Spinal cord (tissue), 10 donors: ENCODE measurements around the gene WASF2. TPM values are rescaled to one million over a fixed set of nuclear protein-coding genes. Genes with fewer than 3 reads are reported as not detected.

Source experiments
- DNase-seq, 6 donors: peaks; one replicate each; pipeline versions ENCODE4 v3.0.0 to v3.0.0-alpha.2; 2013 to 2015; ENCODE audit warnings: low spot score in 6 of 6, low read depth in 4 of 6
- H3K27ac ChIP-seq: one replicate; pipeline ENCODE4 v1.5.1; 2013; ENCODE audit warnings: low read depth, low read length, control low read depth
- H3K27me3 ChIP-seq: one replicate; pipeline ENCODE4 v1.6.1; 2013; ENCODE audit warnings: low read length; ENCODE audit not compliant: control insufficient read depth, insufficient read depth
- H3K36me3 ChIP-seq: one replicate; pipeline ENCODE4 v1.6.1; 2013; ENCODE audit warnings: low read length; ENCODE audit not compliant: control insufficient read depth, insufficient read depth
- H3K4me1 ChIP-seq: one replicate; pipeline ENCODE4 v1.6.1; 2013; ENCODE audit warnings: low read length; ENCODE audit not compliant: control insufficient read depth, insufficient read depth
- H3K4me3 ChIP-seq: one replicate; pipeline ENCODE4 v1.5.1; 2013; ENCODE audit warnings: low read depth, low read length, control low read depth
- H3K9me3 ChIP-seq: one replicate; pipeline ENCODE4 v1.6.1; 2013; ENCODE audit warnings: low read length; ENCODE audit not compliant: control insufficient read depth, insufficient read depth
- WGBS: methylation state at CpG from one replicate; pipeline ENCODE4 v1.1.5; 2013; ENCODE audit warnings: missing lambda C conversion rate; ENCODE audit not compliant: insufficient coverage; 5-methylcytosine and 5-hydroxymethylcytosine counted together
- polyA plus RNA-seq, 2 donors: library from polyadenylated mRNA; unstranded; fragments of 120-200 nt; gene quantifications; one replicate each; pipeline ENCODE4 v1.2.1, GENCODE V29; 2013; ENCODE audit not compliant: insufficient read length in 2 of 2
- total RNA-seq, 2 donors: library from RNA; depleted of rRNA in 1 of 2; stranded (reverse); fragments of 120-200 nt in 1 of 2; fragments of >200 nt in 1 of 2; gene quantifications; one replicate each; pipeline versions ENCODE4 v1.2.3 to v1.2.4, GENCODE V29; 2013 to 2014
- donor health status: healthy.

WASF2 gene
- total and polyA plus RNA-seq, 4 donors: 24.3 to 76.3 (median 54.3) TPM

DNA sequence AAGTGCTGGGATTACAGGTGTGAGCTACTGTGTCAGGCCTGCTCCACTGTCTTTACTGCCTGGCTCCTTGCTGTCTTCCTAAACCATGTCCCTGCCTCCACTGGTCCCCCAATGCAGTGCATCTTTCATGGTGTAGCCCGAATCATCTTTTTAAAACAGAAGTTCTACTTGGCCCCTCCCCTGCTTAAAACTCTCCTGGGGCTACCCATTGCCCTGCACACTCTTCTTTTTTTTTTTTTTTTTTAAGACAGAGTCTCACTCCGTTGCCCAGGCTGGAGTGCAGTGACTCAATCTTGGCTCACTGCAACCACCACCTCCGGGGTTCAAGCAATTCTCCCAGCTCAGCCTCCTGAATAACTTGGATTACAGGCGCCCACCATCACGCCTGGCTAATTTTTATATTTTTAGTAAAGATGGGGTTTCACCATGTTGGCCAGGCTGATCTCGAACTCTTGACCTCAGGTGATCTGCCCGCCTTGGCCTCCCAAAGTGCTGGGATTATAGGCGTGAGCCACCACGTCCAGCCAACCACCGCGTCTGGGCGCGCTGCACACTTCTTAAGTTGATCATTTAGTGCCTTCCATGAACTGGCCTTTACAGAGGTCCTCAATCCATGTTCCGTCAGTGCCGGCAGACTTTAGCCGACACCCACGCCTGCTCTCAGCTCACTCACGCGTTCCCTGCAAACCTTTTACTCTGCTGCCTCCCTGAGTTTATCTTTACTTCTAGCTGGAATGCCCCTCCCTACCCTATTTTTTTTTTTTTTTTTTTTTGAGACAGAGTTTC is 117.8 kb downstream of the WASF2 start:
- no peak overlapping the region for H3K27ac ChIP-seq
- no peaks in the 10 kb centered on the region for H3K9me3 ChIP-seq
- H3K36me3 ChIP-seq: no peaks in the 10 kb centered on the region
- peaks cover 6% of the 10 kb centered on the region for H3K27me3 ChIP-seq
- no peak for DNase-seq
- no peak overlapping the region for H3K4me3 ChIP-seq
- 90% methylated on average over 13 of the region's 19 CpGs for WGBS
- peaks cover 1% of the 10 kb centered on the region for H3K4me1 ChIP-seq

DNA sequence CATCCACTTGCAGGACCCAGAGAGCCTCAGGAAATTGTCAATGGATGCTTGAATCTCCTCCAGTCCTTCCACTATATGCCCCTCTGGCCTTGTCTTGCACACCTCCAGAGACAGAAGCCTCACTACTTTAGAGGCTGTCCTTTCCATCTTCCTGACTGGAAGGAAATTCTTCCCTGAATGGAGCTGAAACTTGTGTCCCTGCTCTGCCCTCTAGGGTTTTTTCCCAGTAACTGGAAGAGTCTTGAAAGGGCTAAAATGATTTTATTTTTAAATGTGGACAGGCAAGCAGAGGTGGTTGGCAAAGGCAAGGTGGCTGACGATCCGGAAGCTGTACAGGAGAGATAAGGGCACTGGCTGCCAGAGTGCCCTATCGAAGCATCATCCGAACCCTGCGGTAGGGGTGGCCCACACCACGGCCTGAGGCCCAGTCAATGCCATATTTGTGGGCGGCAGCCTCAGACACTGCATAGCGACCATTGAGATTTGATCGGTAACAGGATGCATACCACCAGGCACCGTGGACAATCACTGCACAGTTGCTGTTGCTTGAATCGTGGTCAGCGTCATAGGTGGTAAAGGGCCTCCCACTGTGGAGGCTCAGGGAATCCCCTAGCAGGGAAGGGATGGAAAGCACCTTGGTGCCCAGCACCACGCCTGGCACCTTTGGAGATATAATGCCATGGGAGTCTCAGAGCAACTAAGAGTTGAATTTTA is 120.9 kb downstream of the WASF2 start:
- Histone ChIP-seq H3K4me1 (peaks cover 25% of the 10 kb centered on the region), H3K4me3 (no peak overlapping the region), H3K36me3 (peaks cover 2% of the 10 kb centered on the region), H3K9me3 (no peaks in the 10 kb centered on the region), H3K27ac (no peak overlapping the region), H3K27me3 (peaks cover 13% of the 10 kb centered on the region)
- no peak for DNase-seq
- 76% methylated on average over 13 of the region's 13 CpGs for WGBS

DNA sequence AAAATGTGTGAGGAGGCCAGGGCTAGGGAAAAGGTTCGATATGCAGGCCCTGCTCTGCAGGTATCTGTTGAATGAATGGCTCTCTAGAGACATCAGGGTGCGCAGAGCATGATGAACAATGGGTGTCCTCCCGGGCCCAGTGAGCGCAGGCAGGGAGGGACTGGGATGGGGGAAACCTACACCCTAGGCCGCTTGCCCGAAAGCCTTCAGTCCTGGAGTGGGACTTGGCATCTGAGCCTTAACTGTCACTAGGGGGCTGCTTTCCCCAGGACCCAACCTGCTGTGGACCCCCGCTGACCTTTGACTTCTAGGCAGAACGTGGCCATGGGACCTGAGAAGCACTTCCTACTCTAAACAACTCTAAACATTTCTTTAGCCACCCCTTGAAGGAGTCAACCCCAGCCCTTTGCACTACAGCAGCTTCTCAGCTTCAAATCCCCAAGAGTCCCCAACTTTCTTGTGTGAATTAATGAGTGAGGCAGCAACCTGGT is 122.8 kb downstream of the WASF2 start:
- Histone ChIP-seq H3K27ac (peak overlapping the region; percentile 92), H3K4me3 (peak overlapping the region; percentile 61), H3K9me3 (no peaks in the 10 kb centered on the region), H3K4me1 (peaks cover 25% of the 10 kb centered on the region), H3K27me3 (peaks cover 13% of the 10 kb centered on the region), H3K36me3 (peaks cover 5% of the 10 kb centered on the region)
- 35% methylated on average over 8 of the region's 8 CpGs for WGBS
- DNase-seq: no peak

DNA sequence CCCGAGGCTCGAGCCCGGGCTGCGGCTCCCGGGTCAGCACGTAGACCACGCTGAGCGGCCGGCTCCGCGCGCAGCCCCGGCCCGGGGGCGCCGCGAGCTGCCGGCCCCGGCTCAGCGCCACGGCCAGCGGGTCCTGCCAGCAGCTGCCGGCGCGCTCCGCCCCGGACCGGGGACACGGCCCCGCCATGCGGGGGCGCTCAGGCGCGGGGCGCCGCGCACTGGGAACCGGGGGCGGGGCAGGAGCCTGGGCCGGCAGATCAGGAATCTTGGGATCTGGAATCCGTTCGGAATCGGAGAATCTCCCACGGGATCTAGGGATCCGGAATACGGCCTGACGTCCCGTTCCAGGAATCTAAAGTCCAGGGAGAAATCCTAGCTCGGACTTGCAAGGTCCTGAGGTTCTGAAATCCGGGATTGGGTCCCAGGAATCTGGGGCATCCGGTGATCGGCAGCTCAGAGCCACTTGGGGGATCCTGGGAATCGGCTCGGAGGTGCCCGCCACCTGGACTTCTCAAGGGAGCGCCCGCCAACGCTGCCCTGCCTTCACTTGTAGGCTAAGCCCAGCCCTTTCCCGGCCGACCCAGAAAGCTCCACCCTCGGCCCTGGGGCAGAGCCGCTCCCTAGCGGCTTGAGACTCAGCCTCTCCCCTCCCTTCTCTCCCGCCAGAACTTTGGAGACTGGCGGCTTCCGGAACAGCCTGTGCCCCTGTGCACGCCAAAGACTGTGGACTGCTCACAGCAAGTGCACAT is 123.4 kb downstream of the WASF2 start, which contains the start of gene MAP3K6:
Gene MAP3K6, minus strand, starts transcription at position 551 of the 749 bp plus-strand sequence. Its CDS starts 364 bp downstream, at position 187.
- Histone ChIP-seq H3K4me3 (peak within 1 kb of the TSS; percentile 72), H3K27me3 (peaks cover 13% of the 10 kb centered on the region), H3K36me3 (peaks cover 5% of the 10 kb centered on the region), H3K9me3 (no peaks in the 10 kb centered on the region), H3K4me1 (peaks cover 25% of the 10 kb centered on the region), H3K27ac (peak within 1 kb of the TSS; percentile 96)
- under 1% methylated on average over 67 of the region's 67 CpGs for WGBS
- peak in 3 of 6 donors; percentile 19 to 75 (median 31) for DNase-seq

DNA sequence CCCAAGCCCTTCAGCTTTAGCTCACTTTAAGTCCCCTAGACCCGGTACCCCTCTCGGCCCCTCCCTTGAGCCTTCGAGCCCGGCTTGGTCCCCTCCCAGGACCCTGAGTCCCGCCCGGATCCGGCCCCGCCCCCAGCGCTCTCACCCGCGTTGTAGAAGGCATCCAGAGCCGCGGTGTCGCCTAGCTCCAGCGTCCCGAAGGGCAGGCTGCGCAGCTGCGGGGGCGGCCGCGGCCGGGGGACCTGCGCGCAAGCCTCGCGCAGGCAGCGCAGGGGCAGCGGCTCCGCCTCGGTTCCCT is 123.9 kb downstream of the WASF2 start:
- H3K36me3 ChIP-seq: peaks cover 9% of the 10 kb centered on the region
- H3K4me3 ChIP-seq: peak overlapping the region; percentile 72
- peaks cover 25% of the 10 kb centered on the region for H3K4me1 ChIP-seq
- H3K9me3 ChIP-seq: no peaks in the 10 kb centered on the region
- H3K27me3 ChIP-seq: peaks cover 13% of the 10 kb centered on the region
- peak in 3 of 6 donors; percentile 44 to 87 (median 69) for DNase-seq
- peak overlapping the region; percentile 96 for H3K27ac ChIP-seq
- 0% methylated on average over 30 of the region's 30 CpGs for WGBS

DNA sequence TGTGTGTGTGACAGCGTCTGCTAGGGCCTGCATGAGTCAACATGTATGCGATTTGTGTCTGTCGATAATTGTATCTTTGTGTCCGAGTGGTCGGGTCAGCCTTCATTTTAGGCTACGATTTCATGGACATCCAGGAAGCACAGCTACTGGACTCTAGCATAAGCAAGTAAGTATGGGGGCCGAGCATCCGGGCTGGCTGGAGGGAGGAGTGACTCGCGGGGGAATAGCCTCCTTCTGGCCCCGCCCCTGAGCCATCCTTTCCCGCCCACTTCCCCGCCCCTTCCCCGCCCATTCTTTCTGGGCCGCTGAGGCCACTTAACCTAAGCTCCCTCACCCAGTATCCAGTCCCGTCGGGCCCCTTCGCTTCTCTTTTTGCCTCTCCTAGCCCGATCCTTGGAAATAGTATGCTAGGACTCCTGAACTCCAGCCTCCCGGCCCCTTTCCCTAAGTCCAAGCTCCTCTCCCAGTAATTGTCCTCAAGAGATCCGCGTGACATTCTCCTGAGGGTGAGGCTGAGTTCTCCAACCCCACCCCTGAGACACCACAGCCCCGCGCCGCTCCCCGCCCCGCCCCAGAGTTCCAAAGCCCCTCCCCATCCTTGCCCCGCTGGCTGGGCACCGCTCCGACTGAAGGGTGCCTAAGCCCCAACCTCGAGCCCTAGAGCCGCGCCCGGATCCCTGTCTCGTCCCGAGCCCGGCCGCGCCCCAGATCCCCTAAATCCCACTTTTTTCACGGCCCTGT is 124.4 kb downstream of the WASF2 start:
- Histone ChIP-seq H3K4me3 (peak overlapping the region; percentile 72), H3K36me3 (peaks cover 10% of the 10 kb centered on the region), H3K27ac (peak overlapping the region; percentile 96), H3K9me3 (no peaks in the 10 kb centered on the region), H3K27me3 (peaks cover 13% of the 10 kb centered on the region), H3K4me1 (peaks cover 30% of the 10 kb centered on the region)
- WGBS: 6% methylated on average over 40 of the region's 40 CpGs
- peak in 3 of 6 donors; percentile 56 to 91 (median 80) for DNase-seq

DNA sequence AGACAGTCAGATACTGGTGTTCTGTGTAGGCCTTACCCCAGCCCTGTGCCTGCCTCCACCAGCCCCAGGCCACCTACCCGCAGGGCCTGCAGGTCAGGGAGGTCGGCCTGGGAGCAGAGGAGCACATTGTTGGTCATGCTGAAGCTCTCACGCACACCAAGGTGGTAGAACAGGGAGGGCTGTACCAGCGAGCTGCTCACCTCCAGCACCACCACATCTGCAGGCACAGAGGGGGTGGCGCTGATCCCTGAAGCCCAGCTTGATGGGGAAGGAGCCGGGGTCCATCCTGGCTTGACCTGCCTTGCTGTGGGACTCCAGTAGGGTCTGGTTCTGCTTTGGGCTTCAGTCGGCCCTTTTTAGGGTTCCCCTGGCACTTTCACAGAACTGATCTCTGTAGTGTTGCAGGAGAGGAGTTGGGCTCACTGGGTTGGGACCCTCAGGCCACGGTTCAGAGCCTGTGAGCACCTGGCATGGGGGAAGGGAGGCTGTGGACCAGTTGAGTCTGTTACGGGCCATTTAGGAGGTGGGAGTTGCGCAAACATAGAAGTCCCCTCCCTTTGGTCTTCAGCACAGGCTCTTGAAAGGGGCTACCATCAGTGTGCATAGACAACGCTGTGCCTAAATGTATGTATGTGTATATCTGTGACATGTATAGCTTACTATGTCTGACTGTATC is 125.1 kb downstream of the WASF2 start:
- Histone ChIP-seq H3K4me3 (no peak overlapping the region), H3K27me3 (peaks cover 14% of the 10 kb centered on the region), H3K36me3 (peaks cover 10% of the 10 kb centered on the region), H3K9me3 (no peaks in the 10 kb centered on the region), H3K27ac (peak overlapping the region; percentile 96), H3K4me1 (peaks cover 37% of the 10 kb centered on the region)
- WGBS: 83% methylated on average over 11 of the region's 11 CpGs
- no peak for DNase-seq

DNA sequence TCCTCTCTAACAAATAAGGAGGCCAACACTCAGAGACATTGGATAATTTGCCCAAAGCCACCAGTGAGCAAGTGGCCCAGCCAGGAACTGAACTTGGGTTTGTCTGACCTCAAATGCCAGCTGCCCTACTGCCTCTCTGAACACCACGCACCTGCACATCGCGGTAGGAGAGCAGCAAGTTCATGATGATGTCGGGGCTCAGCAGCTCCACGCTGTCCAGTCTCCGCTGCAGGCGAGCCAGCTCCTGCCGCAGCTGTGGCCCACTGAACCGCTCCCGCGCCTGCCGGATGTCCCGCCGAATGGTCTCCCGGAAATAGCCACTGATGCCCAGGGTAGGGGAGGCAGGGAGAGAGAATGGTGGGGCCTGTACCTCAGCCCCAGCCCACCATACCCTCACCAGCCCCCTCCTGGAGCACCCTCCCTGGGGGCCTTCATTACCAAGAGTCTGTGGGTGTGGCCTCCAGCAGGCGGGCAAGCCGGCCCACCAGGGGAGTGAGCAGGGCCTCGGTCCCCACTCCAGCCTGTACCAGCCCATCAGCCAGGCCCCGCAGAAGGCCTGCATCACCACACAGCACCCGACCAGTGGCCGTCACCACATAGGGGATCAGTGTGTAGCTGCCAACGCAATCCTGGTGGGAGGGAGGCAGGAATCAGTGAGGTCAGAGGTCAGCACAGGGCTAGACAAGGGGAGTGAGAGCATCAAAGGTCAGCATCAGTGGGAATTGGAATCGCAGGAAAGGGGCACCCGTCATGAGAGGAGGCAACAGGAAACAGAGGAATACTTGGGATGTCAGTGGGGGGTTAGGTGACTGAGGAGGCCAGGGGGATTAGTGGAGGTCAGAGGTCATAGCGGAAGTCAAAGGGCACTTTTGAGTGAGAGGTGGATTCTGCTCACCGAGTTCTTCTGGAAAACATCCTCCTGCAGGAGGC is 125.9 kb downstream of the WASF2 start:
- Histone ChIP-seq H3K4me1 (peaks cover 45% of the 10 kb centered on the region), H3K36me3 (peaks cover 10% of the 10 kb centered on the region), H3K4me3 (no peak overlapping the region), H3K9me3 (no peaks in the 10 kb centered on the region), H3K27ac (no peak overlapping the region), H3K27me3 (peaks cover 22% of the 10 kb centered on the region)
- DNase-seq: no peak
- 78% methylated on average over 19 of the region's 26 CpGs for WGBS
